IMR-90 (cell line): ENCODE data around the gene CLCN6. TPM values are rescaled to one million over a fixed set of nuclear protein-coding genes. Genes with fewer than 3 reads are reported as not detected.

Experiments used
- ATAC-seq: fragments of 200-7000 bp; cut with Tn5 transposase; 2 replicates; pipeline ENCODE4 v1.9.1; 2020; ENCODE audit warnings: low read depth, mild to moderate bottlenecking, moderate library complexity
- BruUV-seq: library from RNA; stranded (reverse); fragments of 400-500 nt; replicated peaks from 2 replicates; lab custom pipeline; 2021; lab: Mats Ljungman, UMichigan
- CTCF ChIA-PET: fragments of 300-600 bp; formaldehyde crosslinking; extraction: SDS; loops from one replicate; lab custom pipeline; 2021; ENCODE audit warnings: antibody characterized with exemption; lab: Yijun Ruan, JAX
- POLR2A ChIA-PET: fragments of 300-600 bp; sonication (Branson Sonifier 250); formaldehyde crosslinking; loops from one replicate; lab custom pipeline; 2022; ENCODE audit warnings: antibody characterized with exemption; ENCODE audit not compliant: unreplicated experiment; lab: Charles Lee
- DNase-seq: peaks from one replicate; pipeline ENCODE4 v3.0.0; 2013
- H2AFZ ChIP-seq: replicated peaks from 2 replicates; pipeline ENCODE3; 2013; ENCODE audit warnings: low read length, mild to moderate bottlenecking; ENCODE audit not compliant: poor library complexity
- H2AK5ac ChIP-seq: 2 replicates; pipeline ENCODE4 v1.6.1; 2013; ENCODE audit warnings: low read depth, low read length, inconsistent platforms
- H2AK9ac ChIP-seq: replicated peaks from 2 replicates; pipeline ENCODE3; 2013; ENCODE audit warnings: mild to moderate bottlenecking, low read depth, low read length, moderate library complexity; ENCODE audit not compliant: poor library complexity
- H2BK120ac ChIP-seq: 2 replicates; pipeline ENCODE4 v1.6.1; 2013; ENCODE audit warnings: low read depth, low read length, inconsistent platforms
- H2BK15ac ChIP-seq: 3 replicates; pipeline ENCODE4 v1.6.1; 2013; ENCODE audit warnings: low read depth, low read length, inconsistent platforms
- H2BK20ac ChIP-seq: 2 replicates; pipeline ENCODE4 v1.6.1; 2013; ENCODE audit warnings: low read depth, mild to moderate bottlenecking, inconsistent platforms, low read length, moderate library complexity
- H2BK5ac ChIP-seq: 2 replicates; pipeline ENCODE4 v1.6.1; 2013; ENCODE audit warnings: mild to moderate bottlenecking, low read depth, low read length, inconsistent platforms; ENCODE audit not compliant: poor library complexity, severe bottlenecking
- H3K14ac ChIP-seq: replicated peaks from 2 replicates; pipeline ENCODE4 v1.6.1; 2013; ENCODE audit warnings: low read depth, low read length, inconsistent platforms
- H3K18ac ChIP-seq: 2 replicates; pipeline ENCODE4 v1.6.1; 2013; ENCODE audit warnings: low read depth, low read length, control low read depth
- H3K23ac ChIP-seq: 2 replicates; pipeline ENCODE4 v1.6.1; 2013; ENCODE audit warnings: low read depth, low read length, inconsistent platforms
- H3K27ac ChIP-seq: 2 replicates; pipeline ENCODE4 v1.5.1; 2013; ENCODE audit warnings: mild to moderate bottlenecking, control low read depth, low read length; ENCODE audit not compliant: insufficient read depth
- H3K27me3 ChIP-seq: 2 replicates; pipeline ENCODE4 v1.6.1; 2013; ENCODE audit warnings: low read length; ENCODE audit not compliant: control insufficient read depth, insufficient read depth
- H3K36me3 ChIP-seq: 2 replicates; pipeline ENCODE4 v1.6.1; 2013; ENCODE audit warnings: low read length, mixed read lengths; ENCODE audit not compliant: control insufficient read depth, insufficient read depth
- H3K4ac ChIP-seq: 2 replicates; pipeline ENCODE4 v1.6.1; 2013; ENCODE audit warnings: low read depth, low read length, inconsistent platforms
- H3K4me1 ChIP-seq: 2 replicates; pipeline ENCODE4 v1.6.1; 2013; ENCODE audit warnings: low read length, mixed read lengths; ENCODE audit not compliant: control insufficient read depth, insufficient read depth
- H3K4me2 ChIP-seq: 2 replicates; pipeline ENCODE4 v1.6.1; 2013; ENCODE audit warnings: low read depth, mild to moderate bottlenecking, control low read depth, low read length, moderate library complexity
- H3K4me3 ChIP-seq: 2 replicates; pipeline ENCODE4 v1.5.1; 2013; ENCODE audit warnings: low read depth, mild to moderate bottlenecking, control low read depth, low read length, moderate library complexity; ENCODE audit not compliant: insufficient read depth
- H3K56ac ChIP-seq: 2 replicates; pipeline ENCODE4 v1.6.1; 2013; ENCODE audit warnings: low read length, inconsistent platforms; ENCODE audit not compliant: insufficient read depth; ENCODE audit errors: extremely low read depth
- H3K79me1 ChIP-seq, 2 experiments: 2 replicates each; pipeline ENCODE4 v1.6.1; 2013; ENCODE audit warnings: low read length in 2 of 2, inconsistent platforms in 1 of 2, low read depth in 1 of 2
- H3K9ac ChIP-seq: 2 replicates; pipeline ENCODE4 v1.6.1; 2013; ENCODE audit warnings: low read depth, low read length, control low read depth
- H3K9me1 ChIP-seq: 2 replicates; pipeline ENCODE4 v1.6.1; 2013; ENCODE audit warnings: low read length, inconsistent platforms; ENCODE audit not compliant: insufficient read depth
- H3K9me3 ChIP-seq: 2 replicates; pipeline ENCODE4 v1.6.1; 2013; ENCODE audit warnings: low read length; ENCODE audit not compliant: control insufficient read depth, insufficient read depth
- H4K20me1 ChIP-seq: 2 replicates; pipeline ENCODE4 v1.6.1; 2013; ENCODE audit warnings: low read length, inconsistent platforms; ENCODE audit not compliant: insufficient read depth
- H4K5ac ChIP-seq: 2 replicates; pipeline ENCODE4 v1.6.1; 2013; ENCODE audit warnings: mild to moderate bottlenecking, low read depth, low read length, control low read depth
- H4K8ac ChIP-seq, 2 experiments: 2 replicates each; pipeline ENCODE4 v1.6.1; 2013; ENCODE audit warnings: low read depth in 2 of 2, low read length in 2 of 2, control low read depth in 1 of 2, inconsistent platforms in 1 of 2
- H4K91ac ChIP-seq: 2 replicates; pipeline ENCODE4 v1.6.1; 2013; ENCODE audit warnings: low read depth, low read length, inconsistent platforms; ENCODE audit not compliant: insufficient read depth
- BHLHE40 ChIP-seq: fragments of 150-350 bp; IDR thresholded peaks from 2 replicates; pipeline ENCODE4 v1.6.1; 2016; ENCODE audit warnings: mild to moderate bottlenecking, low read depth, low read length
- CEBPB ChIP-seq: IDR thresholded peaks from 2 replicates; pipeline ENCODE4 v1.6.1; 2012; ENCODE audit warnings: low read depth, low read length, improper control_type of control experiment
- CHD1 ChIP-seq: IDR thresholded peaks from 2 replicates; pipeline ENCODE4 v1.6.1; 2012; ENCODE audit warnings: low read depth, low read length, improper control_type of control experiment
- FOS ChIP-seq: fragments of 150-350 bp; IDR thresholded peaks from 2 replicates; pipeline ENCODE4 v1.6.1; 2016; ENCODE audit warnings: low read depth, low read length
- MAFK ChIP-seq: IDR thresholded peaks from 2 replicates; pipeline ENCODE4 v1.6.1; 2012; ENCODE audit warnings: low read depth, low read length, improper control_type of control experiment
- MXI1 ChIP-seq: IDR thresholded peaks from 2 replicates; pipeline ENCODE4 v1.6.1; 2012; ENCODE audit warnings: low read depth, mild to moderate bottlenecking, low read length, moderate library complexity, borderline replicate concordance
- NFE2L2 ChIP-seq: fragments of 150-350 bp; IDR thresholded peaks from 2 replicates; pipeline ENCODE4 v1.6.1; 2016; ENCODE audit warnings: low read depth, mild to moderate bottlenecking, low read length
- RAD21 ChIP-seq: IDR thresholded peaks from 2 replicates; pipeline ENCODE4 v1.6.1; 2012; ENCODE audit warnings: low read length, improper control_type of control experiment
- RFX5 ChIP-seq: IDR thresholded peaks from 2 replicates; pipeline ENCODE4 v1.8.0; 2012; ENCODE audit warnings: low read depth, mild to moderate bottlenecking, low read length, moderate library complexity
- SMC3 ChIP-seq: fragments of 150-350 bp; IDR thresholded peaks from 2 replicates; pipeline ENCODE4 v1.6.1; 2016; ENCODE audit warnings: low read depth, mild to moderate bottlenecking, antibody characterized with exemption, low read length, moderate library complexity
- WGBS, 2 experiments: methylation state at CpG; one replicate each; pipeline versions ENCODE4 v1.1.5 to v1.1.7; 2013; ENCODE audit warnings: missing lambda C conversion rate in 2 of 2; ENCODE audit not compliant: insufficient read length in 1 of 2; ENCODE audit errors: extremely low coverage in 2 of 2; 5-methylcytosine and 5-hydroxymethylcytosine counted together
- dilution Hi-C: fragments of 300-500 bp; cut with HindIII; formaldehyde crosslinking; loops from one replicate; pipeline ENCODE4 v1.14.3; 2018; ENCODE audit warnings: low sequenced_read_pairs; ENCODE audit not compliant: unreplicated experiment
- in situ Hi-C: fragments of 300-500 bp; cut with MboI; formaldehyde crosslinking; loops from 3 replicates; pipeline ENCODE4 v1.14.3; 2019; ENCODE audit warnings: low sequenced_read_pairs, inconsistent platforms, mixed read lengths
- intact Hi-C: fragments of 100-400 bp; cut with micrococcal nuclease; formaldehyde crosslinking; loops from 2 replicates; pipeline ENCODE4 v1.10.0; 2022
- polyA plus RNA-seq, 3 experiments: library from polyadenylated mRNA; depleted of rRNA; stranded (reverse); fragments of >200 nt; gene quantifications; 2 replicates each; pipeline ENCODE4 v1.2.3, GENCODE V29; 2012; ENCODE audit warnings: low replicate concordance in 1 of 3
- total RNA-seq: library from RNA; depleted of rRNA; stranded (reverse); fragments of >200 nt; gene quantifications from 2 replicates; pipeline ENCODE4 v1.2.3, GENCODE V29; 2012
- TF ChIP-seq, protein P1 (sequence below): conservative IDR thresholded peaks from 2 replicates; pipeline ENCODE4 v1.5.1; 2012; ENCODE audit warnings: mild to moderate bottlenecking, low read depth, low read length, improper control_type of control experiment
- TF ChIP-seq, protein P2 (sequence below): fragments of 150-350 bp; IDR thresholded peaks from 2 replicates; pipeline ENCODE4 v1.6.1; 2016; ENCODE audit warnings: low read depth, mild to moderate bottlenecking, low read length, moderate library complexity, borderline replicate concordance

CLCN6 gene
- total and polyA plus RNA-seq, 2 of the 4 experiments (the other 2 are of a cell fraction): 4.1 to 10.6 TPM

DNA sequence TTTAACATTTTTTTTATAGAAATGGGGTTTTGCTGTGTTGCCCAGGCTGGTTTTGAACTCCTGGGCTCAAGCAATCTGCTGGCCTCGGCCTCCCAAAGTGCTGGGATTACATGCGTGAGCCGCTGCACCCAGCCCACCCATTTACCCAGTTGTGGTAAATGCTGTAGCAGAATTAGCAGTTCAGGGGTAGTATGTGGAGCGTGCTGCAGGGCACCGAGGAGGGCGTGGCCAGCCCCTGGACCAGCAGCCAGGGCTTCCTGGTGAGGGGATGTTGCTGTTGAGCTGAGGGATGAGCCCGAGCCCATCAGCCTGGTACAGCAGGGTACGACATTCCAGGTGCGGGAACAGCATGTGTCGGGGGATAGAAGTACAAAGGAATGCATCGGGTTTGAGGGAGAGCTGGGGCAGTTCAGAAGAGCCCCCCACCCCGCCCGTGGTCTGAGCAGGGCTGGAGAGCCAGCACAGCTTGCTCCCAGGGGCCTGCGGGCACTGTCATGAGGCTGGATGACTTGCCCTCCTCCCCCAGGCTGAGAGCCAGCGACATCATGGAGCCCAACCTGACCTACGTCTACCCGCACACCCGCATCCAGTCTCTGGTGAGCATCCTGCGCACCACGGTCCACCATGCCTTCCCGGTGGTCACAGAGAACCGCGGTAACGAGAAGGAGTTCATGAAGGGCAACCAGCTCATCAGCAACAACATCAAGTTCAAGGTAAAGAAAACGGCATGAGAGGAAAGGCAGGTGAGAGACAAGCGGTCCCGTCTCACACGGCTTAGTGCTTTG lies 29.6 kb downstream of the CLCN6 start (continued):
- no peak for TF ChIP-seq MXI1

DNA sequence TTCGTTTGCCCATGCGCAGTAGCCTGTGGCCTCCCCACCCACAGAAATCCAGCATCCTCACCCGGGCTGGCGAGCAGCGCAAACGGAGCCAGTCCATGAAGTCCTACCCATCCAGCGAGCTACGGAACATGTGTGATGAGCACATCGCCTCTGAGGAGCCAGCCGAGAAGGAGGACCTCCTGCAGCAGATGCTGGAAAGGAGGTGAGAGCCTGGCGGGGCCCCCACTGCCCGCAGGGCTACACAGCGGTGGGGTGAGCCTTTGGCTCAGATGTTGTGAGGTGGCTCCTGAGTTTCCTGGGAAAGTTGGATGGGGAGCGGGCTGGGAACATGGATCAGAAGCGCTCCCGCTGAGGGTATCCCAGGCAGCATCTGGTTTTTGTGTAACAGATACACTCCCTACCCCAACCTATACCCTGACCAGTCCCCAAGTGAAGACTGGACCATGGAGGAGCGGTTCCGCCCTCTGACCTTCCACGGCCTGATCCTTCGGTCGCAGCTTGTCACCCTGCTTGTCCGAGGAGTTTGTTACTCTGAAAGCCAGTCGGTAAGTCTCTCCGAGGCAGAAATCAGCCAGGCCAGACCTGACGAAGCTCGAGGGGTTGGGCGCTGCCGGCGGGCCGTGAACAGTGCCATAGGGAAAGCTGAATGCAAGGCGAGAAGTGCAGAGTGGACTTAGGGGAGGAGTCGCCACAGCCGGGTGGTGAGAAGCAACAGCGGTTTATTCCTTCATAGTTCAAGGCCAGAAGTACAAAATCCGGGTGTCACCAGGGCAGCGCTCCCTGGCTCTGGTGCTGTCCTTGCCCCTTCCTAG lies 31.2 kb downstream of the CLCN6 start:
- Histone ChIP-seq H2BK120ac (no peak overlapping the region), H4K8ac (no peak overlapping the region), H4K5ac (no peak overlapping the region), H3K9me1 (no peaks in the 10 kb centered on the region), H2BK15ac (no peak overlapping the region), H3K79me1 (peaks cover 0 to 4% of the 10 kb centered on the region in 2 experiments; a peak in 2 of 4 replicates), H3K36me3 (peaks cover 86% of the 10 kb centered on the region), H2AFZ (no peak overlapping the region), H3K9me3 (no peaks in the 10 kb centered on the region), H3K18ac (no peak overlapping the region), H2BK20ac (no peak overlapping the region), H3K27me3 (no peaks in the 10 kb centered on the region), H3K4me2 (no peak overlapping the region), H3K14ac (no peak overlapping the region), H2BK5ac (no peak overlapping the region), H4K20me1 (peaks cover 10% of the 10 kb centered on the region; the same call in 1 of the 2 replicates), H2AK9ac (no peak overlapping the region), H3K27ac (no peak overlapping the region), H3K4me1 (peaks cover under 1% of the 10 kb centered on the region; the same call in 1 of the 2 replicates), H2AK5ac (no peak overlapping the region), H3K4me3 (no peak overlapping the region), H3K9ac (no peak overlapping the region), H3K4ac (no peak overlapping the region), H3K23ac (no peak overlapping the region), H3K56ac (no peak overlapping the region), H4K91ac (no peak overlapping the region)
- POLR2A ChIA-PET: no interaction called here
- no TSS peak for BruUV-seq
- CTCF ChIA-PET: interaction anchor here (0.5 kb wide), 1 partner anchor 94 kb away, joined by 3 read pairs; no protein-coding TSS in a partner anchor
- in situ Hi-C loops: no loop called here
- ATAC-seq: no peak
- dilution Hi-C loops: no loop called here
- TF ChIP-seq CEBPB (no peak), RAD21 (no peak), NFE2L2 (no peak), SMC3 (no peak), RFX5 (no peak), CHD1 (no peak), BHLHE40 (no peak), MXI1 (no peak), FOS (no peak), MAFK (no peak)
- TF ChIP-seq, protein P1, sequence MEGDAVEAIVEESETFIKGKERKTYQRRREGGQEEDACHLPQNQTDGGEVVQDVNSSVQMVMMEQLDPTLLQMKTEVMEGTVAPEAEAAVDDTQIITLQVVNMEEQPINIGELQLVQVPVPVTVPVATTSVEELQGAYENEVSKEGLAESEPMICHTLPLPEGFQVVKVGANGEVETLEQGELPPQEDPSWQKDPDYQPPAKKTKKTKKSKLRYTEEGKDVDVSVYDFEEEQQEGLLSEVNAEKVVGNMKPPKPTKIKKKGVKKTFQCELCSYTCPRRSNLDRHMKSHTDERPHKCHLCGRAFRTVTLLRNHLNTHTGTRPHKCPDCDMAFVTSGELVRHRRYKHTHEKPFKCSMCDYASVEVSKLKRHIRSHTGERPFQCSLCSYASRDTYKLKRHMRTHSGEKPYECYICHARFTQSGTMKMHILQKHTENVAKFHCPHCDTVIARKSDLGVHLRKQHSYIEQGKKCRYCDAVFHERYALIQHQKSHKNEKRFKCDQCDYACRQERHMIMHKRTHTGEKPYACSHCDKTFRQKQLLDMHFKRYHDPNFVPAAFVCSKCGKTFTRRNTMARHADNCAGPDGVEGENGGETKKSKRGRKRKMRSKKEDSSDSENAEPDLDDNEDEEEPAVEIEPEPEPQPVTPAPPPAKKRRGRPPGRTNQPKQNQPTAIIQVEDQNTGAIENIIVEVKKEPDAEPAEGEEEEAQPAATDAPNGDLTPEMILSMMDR: no peak
- TF ChIP-seq, protein P2, sequence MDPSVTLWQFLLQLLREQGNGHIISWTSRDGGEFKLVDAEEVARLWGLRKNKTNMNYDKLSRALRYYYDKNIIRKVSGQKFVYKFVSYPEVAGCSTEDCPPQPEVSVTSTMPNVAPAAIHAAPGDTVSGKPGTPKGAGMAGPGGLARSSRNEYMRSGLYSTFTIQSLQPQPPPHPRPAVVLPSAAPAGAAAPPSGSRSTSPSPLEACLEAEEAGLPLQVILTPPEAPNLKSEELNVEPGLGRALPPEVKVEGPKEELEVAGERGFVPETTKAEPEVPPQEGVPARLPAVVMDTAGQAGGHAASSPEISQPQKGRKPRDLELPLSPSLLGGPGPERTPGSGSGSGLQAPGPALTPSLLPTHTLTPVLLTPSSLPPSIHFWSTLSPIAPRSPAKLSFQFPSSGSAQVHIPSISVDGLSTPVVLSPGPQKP: no peak
- intact Hi-C loops: no loop called here
- WGBS, 2 experiments: 90% methylated on average over 17 of the region's 36 CpGs; no CpG with 5 or more reads in 1 of the 2 experiments
- DNase-seq: no peak
